ENCODE data around the gene PARD3. TPM values are rescaled to one million over a fixed set of nuclear protein-coding genes. Genes with fewer than 3 reads are reported as not detected.

The PARD3 gene
- total and polyA plus RNA-seq, 2 donors from 2014 or later = 21.1 to 47.5 TPM

DNA sequence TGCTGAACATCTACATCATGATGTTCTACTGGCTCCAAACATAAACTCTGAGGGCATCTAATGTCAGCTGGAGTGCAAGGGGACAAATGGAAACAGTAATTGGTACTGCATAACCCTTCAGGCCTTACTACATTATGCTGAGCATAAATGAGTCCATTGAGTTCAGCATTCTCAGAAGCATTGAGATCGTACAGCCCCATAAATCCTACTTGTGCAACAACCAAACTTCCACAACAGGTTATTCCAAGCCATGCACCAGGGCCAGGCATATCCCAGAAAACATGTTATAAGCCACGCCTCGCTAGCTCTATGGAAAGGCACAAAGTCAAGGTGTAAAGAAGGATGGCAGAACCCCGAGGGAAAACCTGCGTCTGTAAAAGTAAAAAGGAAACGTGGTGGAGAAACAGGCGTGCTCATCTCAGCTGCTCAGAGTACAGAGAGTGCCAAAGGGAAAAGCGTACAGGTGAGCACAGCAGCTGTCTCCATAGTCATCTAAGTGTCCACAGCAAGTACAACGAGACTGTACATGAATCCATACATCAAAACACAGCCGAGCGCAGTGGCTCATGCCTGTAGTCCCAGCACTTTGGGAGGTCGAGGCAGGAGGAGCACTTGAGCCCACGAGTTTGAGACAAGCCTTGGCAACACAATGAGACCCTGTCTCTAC, 124.6 kb downstream of the PARD3 start:
- Histone ChIP-seq H3K27ac (ENCODE audit: low read depth in 2 of 2, low read length in 2 of 2) (peak overlapping the region in 1 of 2 donors; percentile 0), H3K9me3 (ENCODE audit: control insufficient read depth in 2 of 3, insufficient read depth in 1 of 3, low read length in 3 of 3) (no peaks in the 10 kb centered on the region), H3K4me3 (ENCODE audit: low read length in 3 of 3) (peak overlapping the region in 1 of 3 donors; percentile 1), H3K36me3 (ENCODE audit: control insufficient read depth in 2 of 3, insufficient read depth in 3 of 3, low read length in 3 of 3) (no peaks in the 10 kb centered on the region), H3K9ac (ENCODE audit: low read length in 3 of 3) (no peak overlapping the region), H3K4me1 (ENCODE audit: control insufficient read depth in 2 of 3, insufficient read depth in 2 of 3, low read depth in 1 of 3, low read length in 3 of 3) (peaks cover 3 to 18% (median 10%) of the 10 kb centered on the region in 3 donors), H3K27me3 (ENCODE audit: control insufficient read depth, insufficient read depth, low read length) (no peaks in the 10 kb centered on the region)
- TF ChIP-seq, protein P1, sequence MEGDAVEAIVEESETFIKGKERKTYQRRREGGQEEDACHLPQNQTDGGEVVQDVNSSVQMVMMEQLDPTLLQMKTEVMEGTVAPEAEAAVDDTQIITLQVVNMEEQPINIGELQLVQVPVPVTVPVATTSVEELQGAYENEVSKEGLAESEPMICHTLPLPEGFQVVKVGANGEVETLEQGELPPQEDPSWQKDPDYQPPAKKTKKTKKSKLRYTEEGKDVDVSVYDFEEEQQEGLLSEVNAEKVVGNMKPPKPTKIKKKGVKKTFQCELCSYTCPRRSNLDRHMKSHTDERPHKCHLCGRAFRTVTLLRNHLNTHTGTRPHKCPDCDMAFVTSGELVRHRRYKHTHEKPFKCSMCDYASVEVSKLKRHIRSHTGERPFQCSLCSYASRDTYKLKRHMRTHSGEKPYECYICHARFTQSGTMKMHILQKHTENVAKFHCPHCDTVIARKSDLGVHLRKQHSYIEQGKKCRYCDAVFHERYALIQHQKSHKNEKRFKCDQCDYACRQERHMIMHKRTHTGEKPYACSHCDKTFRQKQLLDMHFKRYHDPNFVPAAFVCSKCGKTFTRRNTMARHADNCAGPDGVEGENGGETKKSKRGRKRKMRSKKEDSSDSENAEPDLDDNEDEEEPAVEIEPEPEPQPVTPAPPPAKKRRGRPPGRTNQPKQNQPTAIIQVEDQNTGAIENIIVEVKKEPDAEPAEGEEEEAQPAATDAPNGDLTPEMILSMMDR (IDR thresholded peaks at IDR 0.05; ENCODE audit: borderline replicate concordance, extremely low read depth, insufficient read depth) = no peak
- intact Hi-C loops (cut with DNase I) = no loop called here
- DNase-seq (peak in 1 of 5 donors; percentile 22), FAIRE-seq (no peak)

DNA sequence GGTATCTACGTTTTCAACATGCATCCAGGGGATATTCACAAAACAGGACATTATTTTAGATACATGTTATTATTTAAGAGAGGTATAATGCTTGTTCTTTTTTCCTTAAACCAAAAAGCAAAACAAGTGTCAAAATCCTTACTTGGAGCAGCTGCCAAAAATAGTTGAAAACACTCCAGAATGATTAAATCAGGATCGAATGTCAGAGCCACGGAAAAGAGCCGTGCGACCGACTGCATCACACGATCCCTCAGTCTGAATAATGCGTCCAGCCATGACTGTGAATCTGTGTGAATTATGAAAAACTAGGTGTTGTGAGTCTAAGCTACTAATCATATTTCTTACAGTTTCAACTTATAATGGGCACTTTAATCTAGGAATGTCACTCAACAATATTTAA, 126.0 kb downstream of the PARD3 start:
- Histone ChIP-seq H3K9me3 (ENCODE audit: control insufficient read depth in 2 of 3, insufficient read depth in 1 of 3, low read length in 3 of 3) (no peaks in the 10 kb centered on the region), H3K36me3 (ENCODE audit: control insufficient read depth in 2 of 3, insufficient read depth in 3 of 3, low read length in 3 of 3) (no peaks in the 10 kb centered on the region), H3K4me3 (ENCODE audit: low read length in 3 of 3) (no peak overlapping the region), H3K27ac (ENCODE audit: low read depth in 2 of 2, low read length in 2 of 2) (peak overlapping the region in 1 of 2 donors; percentile 10), H3K4me1 (ENCODE audit: control insufficient read depth in 2 of 3, insufficient read depth in 2 of 3, low read depth in 1 of 3, low read length in 3 of 3) (peaks cover 3 to 12% (median 8%) of the 10 kb centered on the region in 3 donors), H3K9ac (ENCODE audit: low read length in 3 of 3) (no peak overlapping the region), H3K27me3 (ENCODE audit: control insufficient read depth, insufficient read depth, low read length) (no peaks in the 10 kb centered on the region)
- DNase-seq (peak in 2 of 5 donors; percentile 28 to 43), FAIRE-seq (no peak)
- intact Hi-C loops (cut with DNase I) = no loop called here
- TF ChIP-seq, protein P1 (IDR thresholded peaks at IDR 0.05; ENCODE audit: borderline replicate concordance, extremely low read depth, insufficient read depth) = no peak

DNA sequence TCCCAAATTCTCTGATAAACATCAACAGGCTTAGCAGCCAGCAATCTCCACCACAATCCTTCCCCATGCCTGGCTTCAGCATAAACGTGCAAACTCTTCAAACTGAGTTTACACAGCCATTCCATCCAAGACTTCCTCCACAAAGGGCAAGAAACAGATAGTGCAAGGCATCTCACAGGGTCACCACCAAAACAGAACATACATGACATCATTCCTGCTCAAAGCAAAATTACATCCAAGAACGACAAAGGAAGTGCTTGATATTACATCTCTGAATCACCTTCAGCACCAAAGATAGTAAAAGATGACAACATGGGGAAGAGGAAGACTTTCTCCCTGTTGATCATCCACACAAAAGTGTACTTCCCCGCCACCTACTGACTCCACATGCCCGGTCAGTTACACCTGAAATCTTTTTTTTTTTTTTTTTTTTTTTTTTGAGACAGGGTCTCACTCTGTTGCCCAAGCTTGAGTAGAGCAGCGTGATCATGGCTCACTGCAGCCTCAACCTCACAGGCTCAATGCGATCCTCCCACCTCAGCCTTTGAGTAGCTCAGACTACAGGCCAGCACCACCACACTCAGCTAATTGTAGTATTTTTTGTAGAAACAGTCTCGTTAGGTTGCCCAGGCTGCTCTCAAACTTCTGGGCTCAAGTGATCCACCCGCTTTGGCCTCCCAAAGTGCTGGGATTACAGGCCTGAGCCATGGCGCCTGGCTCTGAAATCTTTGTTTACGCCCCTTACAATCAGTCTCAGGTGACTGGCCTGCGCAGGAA, 127.5 kb downstream of the PARD3 start:
- Histone ChIP-seq H3K9me3 (ENCODE audit: control insufficient read depth in 2 of 3, insufficient read depth in 1 of 3, low read length in 3 of 3) (no peaks in the 10 kb centered on the region), H3K4me3 (ENCODE audit: low read length in 3 of 3) (no peak overlapping the region), H3K36me3 (ENCODE audit: control insufficient read depth in 2 of 3, insufficient read depth in 3 of 3, low read length in 3 of 3) (no peaks in the 10 kb centered on the region), H3K9ac (ENCODE audit: low read length in 3 of 3) (no peak overlapping the region), H3K4me1 (ENCODE audit: control insufficient read depth in 2 of 3, insufficient read depth in 2 of 3, low read depth in 1 of 3, low read length in 3 of 3) (peaks cover 3 to 16% (median 5%) of the 10 kb centered on the region in 3 donors), H3K27me3 (ENCODE audit: control insufficient read depth, insufficient read depth, low read length) (no peaks in the 10 kb centered on the region), H3K27ac (ENCODE audit: low read depth in 2 of 2, low read length in 2 of 2) (peak overlapping the region in 1 of 2 donors; percentile 44)
- TF ChIP-seq, protein P1 (IDR thresholded peaks at IDR 0.05; ENCODE audit: borderline replicate concordance, extremely low read depth, insufficient read depth) = no peak
- FAIRE-seq (no peak), DNase-seq (peak in 2 of 5 donors; percentile 39 to 52)
- intact Hi-C loops (cut with DNase I) = no loop called here

Measured in kidney (tissue), 14 donors.